RPMI8226 (cell line): ENCODE results near the gene FOXA2.
"Not testable (repeated sequence)": the region's sequence is repeated elsewhere in the genome, so short reads cannot be mapped to it uniquely, and the experiment has no call there.

Source experiments
- DNase-seq: peaks from one replicate; pipeline ENCODE4 v3.0.0-alpha.2; 2015

FOXA2 gene

GRCh38 chr20:22567944-22568871 lies 16.2 kb downstream of the FOXA2 start:
- DNase-seq = no peak

- DNase-seq = no peak
These were observed 17.3 kb downstream of the FOXA2 start for GRCh38 chr20:22566876-22567658.

GRCh38 chr20:22563062-22563965 lies 21.1 kb downstream of the FOXA2 start:
- DNase-seq = no peak

- no peak for DNase-seq
These were observed 21.8 kb downstream of the FOXA2 start for GRCh38 chr20:22562620-22563019.

GRCh38 chr20:22561965-22562577 lies 22.3 kb downstream of the FOXA2 start:
- no peak for DNase-seq

GRCh38 chr20:22560817-22561216 lies 23.6 kb downstream of the FOXA2 start:
- no peak for DNase-seq

- DNase-seq = no peak
These were observed 24.6 kb downstream of the FOXA2 start for GRCh38 chr20:22559711-22560318.

GRCh38 chr20:22557403-22558276 lies 26.7 kb downstream of the FOXA2 start:
- DNase-seq = no peak

GRCh38 chr20:22556565-22557056 lies 27.8 kb downstream of the FOXA2 start:
- no peak for DNase-seq

GRCh38 chr20:22555791-22556564 lies 28.4 kb downstream of the FOXA2 start:
- DNase-seq = no peak

- DNase-seq = no peak
These were observed 30.0 kb downstream of the FOXA2 start for GRCh38 chr20:22554391-22554790.

- not testable (repeated sequence) for DNase-seq
These were observed 33.9 kb downstream of the FOXA2 start for GRCh38 chr20:22550514-22550913.

- DNase-seq = no peak
These were observed 36.3 kb downstream of the FOXA2 start for GRCh38 chr20:22548040-22548439.

- DNase-seq = no peak
These were observed 38.0 kb downstream of the FOXA2 start for GRCh38 chr20:22546344-22546743.

- no peak for DNase-seq
These were observed 39.3 kb downstream of the FOXA2 start for GRCh38 chr20:22545045-22545444.

- DNase-seq = no peak
These were observed 39.9 kb downstream of the FOXA2 start for GRCh38 chr20:22544462-22544861.

- DNase-seq = no peak
These were observed 41.9 kb downstream of the FOXA2 start for GRCh38 chr20:22542427-22542826.

GRCh38 chr20:22540832-22541231 lies 43.5 kb downstream of the FOXA2 start:
- no peak for DNase-seq

- DNase-seq = no peak
These were observed 47.2 kb downstream of the FOXA2 start for GRCh38 chr20:22536956-22537756.
